ENCODE measurements around the gene NOL7.

DNA sequence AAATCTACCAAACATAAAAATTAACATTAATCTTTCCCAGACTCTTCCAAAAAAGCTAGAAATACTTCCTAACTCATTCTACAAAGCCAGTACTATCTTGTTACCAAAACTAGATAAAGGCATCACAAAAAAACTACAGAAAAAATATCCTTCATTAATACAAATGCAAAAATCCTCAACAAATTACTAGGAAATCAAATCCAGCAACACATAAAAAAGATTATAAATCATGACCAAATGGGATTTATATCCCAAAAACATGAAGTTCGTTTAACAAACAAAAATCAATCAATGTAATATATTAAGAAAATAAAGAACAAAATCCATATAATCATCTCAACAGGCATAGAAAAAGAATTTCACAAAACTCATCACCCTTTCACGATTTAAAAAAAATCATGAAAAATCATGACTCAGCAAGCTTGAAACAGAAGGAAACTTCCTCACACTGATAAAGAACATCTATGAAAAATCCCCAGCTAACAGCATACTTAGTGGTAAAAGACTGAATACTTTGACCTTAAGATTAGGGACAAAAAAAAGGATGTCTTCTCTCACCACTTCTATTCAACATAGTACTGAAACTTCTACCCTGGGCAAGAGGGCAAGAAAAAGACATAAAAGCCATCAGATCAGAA lies 53.3 kb downstream of the NOL7 start:
- no peak for TF ChIP-seq ZNF274 (IDR thresholded peaks at IDR 0.05; ENCODE audit: low read depth, low read length)
- no peak for TF ChIP-seq YY1 (IDR thresholded peaks at IDR 0.05; ENCODE audit: insufficient read depth, insufficient read length)

Measured in NT2/D1 (cell line).